G401.6 (cell line): ENCODE data around the gene MEIKIN.
A peak's percentile ranks its signal among the peaks of the same experiment; 100 is the strongest.
"Not testable (repeated sequence)": the region's sequence is repeated elsewhere in the genome, so short reads cannot be mapped to it uniquely, and the experiment has no call there.

Experiments
- FAIRE-seq: peaks from 2 replicates; lab custom pipeline; 2012; peaks lifted over from hg19 to GRCh38; lab: Jason Lieb, UNC

Gene MEIKIN

DNA sequence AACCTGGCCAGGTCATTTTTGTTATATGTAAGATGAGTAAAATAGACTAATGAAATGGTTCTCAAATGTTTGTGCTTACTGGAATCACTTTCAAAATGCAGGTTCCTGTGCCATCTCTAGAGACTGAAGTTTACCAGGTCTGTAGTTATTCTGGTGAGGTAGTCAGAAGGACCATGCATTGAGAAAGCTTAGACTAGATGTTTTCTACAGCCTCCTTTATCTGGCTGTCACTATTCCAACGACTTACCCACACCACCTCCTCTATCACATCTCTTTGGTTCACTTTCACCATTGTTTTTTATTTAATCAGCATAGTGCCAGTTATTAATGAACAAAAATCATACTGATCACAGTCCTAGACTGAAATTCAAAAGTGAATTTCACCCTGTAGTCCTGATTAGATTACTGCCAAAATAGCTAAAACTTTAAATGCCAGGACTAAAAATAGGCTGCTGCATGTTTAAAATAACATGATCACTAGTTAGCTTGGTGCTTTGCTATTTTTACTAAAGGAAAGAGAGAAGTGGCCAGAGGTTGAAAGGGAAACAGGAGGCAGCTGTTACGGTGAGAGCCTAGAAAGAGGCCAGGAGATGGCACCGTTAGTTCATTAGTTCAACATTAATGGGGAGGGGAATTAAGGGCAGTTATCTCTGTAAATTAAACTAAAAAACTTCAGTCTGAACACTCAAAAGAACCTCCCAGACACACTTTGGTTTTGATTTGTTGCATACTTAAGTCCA is 134.8 kb downstream of the MEIKIN start:
- FAIRE-seq, result no peak

DNA sequence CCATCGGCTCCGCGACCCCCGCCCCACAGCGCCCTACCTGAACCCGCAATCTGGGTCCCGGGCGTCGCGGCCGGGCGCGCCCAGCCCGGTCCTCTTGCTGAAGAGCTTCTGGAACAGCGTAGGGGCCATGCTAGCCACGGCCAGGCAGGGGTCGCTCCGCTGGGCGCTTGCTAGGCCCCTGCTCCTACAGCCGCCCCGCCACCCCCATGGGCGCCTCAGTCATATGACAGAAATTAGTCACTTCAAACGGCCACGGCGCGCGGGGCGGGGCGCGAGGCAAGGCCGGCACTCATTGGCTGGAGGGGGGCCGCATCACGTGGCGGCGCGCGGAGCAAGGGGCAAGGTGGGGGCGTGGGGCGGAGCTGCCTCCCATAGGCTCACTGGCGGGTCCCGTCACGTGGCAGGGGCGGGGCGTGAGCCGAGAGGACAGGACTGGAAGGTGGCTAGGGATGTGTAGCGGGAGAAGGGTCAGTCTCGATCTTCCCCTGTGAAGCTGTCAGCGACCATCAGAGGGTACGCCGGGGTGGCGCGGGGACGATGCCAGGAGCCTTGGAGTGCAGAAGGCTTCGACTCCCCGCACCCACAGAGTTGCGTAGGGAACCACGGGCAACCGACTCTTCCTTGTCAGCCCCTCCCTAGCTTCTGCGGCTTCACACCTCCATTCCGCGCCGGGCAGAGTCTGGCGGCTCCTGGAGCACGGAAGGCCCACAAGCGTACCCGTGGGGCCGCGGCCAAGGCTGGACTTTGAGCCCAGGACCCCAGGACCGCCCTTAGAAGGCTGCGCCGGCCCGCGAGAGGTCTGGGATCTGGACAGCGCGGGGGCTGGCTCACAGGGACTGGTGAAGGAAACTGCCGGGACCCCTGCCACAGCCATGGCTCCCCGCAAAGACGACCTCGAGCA is 148.4 kb downstream of the MEIKIN start, which contains the start of gene FNIP1:
FNIP1 (minus strand) TSS at position 225 of the 901 bp plus-strand sequence; CDS start at position 129, 96 bp downstream.
- peak; percentile 91 for FAIRE-seq

DNA sequence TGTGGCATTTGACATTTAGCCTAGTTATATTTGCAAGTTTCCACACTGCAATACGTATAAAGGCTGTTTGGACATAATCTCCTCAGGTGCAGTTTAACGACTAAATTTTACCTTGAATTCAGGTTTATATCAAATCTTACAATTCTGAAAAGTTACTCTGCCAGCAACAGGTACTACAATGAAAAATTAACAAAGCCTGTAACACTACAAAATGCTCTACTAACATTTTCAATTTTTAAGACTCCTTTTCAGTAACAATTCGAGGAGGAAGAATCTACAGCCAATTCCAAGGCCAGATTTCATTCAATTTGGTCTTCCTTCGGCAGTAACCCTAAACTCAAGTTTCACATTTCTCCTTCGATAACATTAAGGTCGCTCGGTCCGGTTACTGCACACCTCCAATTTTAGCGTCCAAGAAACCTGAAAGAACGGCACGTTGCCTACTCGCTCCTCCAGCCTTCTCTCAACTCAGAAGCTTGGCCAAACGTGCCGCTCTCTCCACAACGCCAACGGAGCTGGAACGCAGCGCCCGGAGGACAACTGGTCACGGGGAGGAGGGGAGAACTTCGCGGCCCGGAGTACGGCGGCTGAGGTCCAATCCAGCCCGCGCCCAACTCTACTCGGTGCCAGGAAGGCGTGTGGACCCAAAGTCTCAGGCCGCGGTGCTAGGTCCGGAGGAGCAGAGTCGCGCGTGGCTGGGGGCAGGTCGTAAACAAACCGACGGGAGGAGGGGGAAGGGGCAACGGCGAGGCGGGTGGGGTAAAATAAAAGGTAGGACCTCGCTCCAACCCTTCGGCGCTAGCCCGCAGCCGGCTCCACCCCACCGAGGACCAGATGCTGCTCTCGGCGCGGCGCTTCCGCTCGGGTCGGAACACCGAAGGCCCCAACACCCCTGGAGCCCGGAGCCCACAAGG is 149.3 kb downstream of the MEIKIN start:
- FAIRE-seq, result no peak

DNA sequence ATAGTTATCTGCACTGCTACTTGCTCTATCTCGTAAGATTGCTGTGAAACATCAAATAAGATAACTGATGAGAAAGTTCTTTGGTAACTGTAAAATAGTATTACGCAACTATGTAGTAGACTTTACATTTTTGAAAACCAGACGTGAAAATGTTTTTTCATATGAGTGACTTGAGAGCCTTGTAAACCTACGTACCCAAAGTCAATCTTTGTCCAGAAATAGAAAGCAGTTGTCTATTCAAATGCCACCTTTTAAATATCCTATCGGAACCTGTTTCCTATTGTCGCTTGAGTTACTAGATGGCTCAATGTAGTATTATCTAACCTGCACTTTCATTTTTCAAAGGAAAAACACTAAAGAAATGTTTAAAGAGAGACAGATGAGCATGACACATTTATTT is 150.2 kb downstream of the MEIKIN start:
- FAIRE-seq, result no peak

DNA sequence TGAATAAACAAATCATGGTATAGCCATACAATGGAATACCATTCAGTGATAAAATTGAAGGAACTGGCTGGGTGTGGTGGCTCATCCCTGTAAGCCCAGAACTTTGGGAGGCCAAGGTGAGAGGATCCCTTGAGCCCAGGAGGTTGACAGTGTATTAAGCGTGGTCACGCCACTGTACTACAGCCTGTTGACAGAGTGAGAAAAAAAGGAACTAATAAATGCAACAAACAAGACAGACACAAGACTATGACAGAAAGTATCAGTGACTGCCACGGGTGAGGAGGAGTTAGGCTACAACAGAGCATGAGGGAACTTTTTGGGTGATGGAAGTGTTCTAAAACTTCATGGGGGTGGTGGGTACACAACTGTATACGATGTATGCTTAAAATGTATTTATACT is 150.9 kb downstream of the MEIKIN start:
- no peak for FAIRE-seq

DNA sequence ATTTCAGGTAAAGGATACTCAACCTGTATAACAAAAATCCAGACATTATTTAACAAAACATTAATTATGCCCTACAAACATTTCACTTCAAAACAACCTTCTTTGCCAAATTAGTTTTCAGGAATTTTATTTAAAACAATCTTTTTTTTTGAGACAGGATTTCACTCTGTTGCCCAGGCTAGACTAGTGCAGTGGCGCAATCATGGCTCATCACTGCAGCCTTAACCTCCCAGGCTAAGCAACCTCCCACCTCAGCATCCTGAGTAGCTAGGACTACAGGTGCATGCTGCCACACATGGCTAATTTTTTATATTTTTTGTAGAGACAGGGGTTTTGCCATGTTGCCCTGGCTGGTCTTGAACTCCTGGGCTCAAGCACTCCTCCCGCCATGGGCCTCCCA is 152.6 kb downstream of the MEIKIN start:
- FAIRE-seq, result no peak

DNA sequence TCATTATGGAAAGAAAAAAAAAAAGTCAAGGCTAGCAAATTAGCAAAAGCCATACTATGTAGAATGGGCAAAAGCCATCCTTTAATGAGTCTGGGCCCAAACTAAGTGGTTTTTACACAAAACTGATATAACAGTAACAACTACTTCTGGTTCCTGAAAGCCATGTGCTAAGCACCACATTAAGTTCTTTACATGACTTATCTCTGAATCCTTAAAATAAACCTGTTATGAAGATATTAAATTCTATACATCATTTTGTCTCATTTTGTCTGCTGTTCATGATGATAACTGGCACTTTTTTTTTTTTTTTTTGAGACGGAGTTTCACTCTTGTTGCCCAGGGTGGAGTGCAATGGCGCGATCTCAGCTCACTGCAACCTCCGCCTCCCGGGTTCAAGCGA is 153.6 kb downstream of the MEIKIN start:
- no peak for FAIRE-seq

DNA sequence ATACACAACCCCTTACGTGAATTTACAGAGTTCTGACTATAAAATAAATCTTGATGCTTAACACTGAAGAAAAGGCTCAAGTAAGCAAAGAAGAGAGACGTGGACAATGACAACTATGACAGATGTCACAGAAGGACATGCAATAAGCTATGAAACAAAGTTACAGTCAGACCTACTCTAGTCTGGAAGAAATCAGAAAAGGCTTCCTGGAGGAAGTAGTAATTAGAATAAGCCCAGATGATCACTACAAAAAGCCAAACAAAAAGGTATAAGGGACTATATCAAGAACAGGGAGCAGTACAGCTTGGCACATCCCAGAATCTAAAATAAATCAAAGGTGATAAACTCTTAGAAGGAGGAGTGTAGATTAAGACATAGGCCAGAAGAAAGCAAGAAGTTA is 154.9 kb downstream of the MEIKIN start:
- FAIRE-seq, result no peak

DNA sequence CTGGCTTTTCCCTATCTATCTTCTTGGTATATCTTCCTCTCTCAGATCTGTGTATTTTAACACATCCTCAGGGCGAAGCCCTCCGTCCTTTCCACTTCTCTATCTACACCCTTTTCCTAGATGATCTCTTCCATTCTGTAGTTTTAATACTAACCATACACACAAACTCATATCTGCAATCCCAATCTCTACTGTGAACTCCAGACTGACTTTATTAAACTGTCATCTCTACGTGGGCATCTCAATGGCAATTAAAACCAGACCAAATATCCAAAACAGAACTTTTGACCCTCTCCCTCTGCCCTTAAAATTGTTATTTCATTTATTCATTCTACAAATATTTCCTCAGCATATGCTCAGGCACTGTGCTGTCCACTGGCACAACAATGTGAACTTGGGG is 155.7 kb downstream of the MEIKIN start:
- FAIRE-seq, result no peak

DNA sequence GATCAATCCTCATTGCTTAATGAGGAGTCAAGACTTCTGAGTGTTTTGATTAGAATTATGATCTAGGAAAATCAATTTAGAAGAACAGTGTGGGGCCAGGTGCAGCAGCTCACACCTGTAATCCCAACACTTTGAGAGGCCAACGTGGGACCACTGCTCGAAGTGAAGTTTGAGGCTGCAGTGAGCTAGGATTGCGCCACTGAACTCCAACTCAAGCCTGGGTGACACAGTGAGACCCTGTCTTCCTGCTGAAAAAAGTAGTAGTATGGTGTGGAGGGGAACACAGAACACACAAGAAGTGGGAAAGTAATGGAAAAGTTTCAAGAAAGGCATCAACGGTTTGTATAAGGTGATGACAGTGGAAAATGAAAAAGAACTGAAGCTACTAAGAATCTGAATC is 157.7 kb downstream of the MEIKIN start:
- no peak for FAIRE-seq

DNA sequence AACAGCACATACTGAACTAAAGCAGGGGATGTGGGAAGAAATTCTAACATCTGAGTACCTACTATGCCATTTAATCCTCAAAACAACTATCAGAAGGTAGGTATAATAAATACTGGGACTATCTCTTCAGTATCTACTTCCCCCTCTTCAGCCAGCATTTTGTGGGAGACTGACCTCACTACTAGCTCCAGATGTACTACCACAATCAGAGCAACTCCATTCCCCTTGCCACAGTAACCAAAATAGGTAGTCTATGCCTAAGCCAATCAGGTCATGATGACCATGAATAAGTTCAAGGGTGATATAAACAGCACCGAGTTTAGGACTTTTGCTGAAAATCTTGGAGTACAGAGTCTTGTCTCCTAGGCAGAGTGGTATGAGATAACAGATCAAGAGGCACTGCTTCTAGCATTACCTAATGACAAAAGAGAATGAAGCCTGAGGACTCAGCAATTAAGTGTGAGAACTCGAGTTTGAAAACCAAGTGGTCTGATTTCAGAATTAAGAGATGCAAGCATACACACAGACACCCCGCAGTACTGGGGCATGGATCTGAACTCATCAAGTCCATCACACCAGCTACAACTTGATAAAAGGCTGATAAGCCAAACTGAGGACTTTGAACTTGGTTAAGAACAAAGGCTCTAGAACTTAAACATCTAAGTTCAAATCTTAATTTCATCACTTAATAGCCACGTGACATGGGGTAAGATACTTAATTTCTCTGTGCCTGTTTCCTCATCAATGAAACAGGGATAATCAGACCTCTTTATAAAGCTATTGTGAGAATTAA is 158.4 kb downstream of the MEIKIN start:
- FAIRE-seq, result no peak

DNA sequence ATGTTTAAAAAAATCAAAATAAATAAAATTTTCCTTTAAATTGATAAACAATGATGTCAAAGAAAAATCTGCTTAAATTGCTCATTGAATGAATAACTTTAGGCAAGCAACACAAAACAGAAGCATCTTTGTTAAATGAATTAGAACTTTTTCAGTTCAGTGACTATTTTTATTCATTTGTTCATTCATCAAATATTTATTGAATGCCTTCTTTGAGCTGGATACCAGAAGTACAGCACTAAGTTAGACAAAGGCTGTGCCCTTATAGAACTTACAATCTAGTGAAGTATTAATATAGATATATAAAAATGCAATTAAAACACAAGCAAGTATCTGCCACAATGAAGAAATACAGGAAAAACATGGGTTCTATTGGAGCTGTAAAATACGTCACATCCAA is 159.4 kb downstream of the MEIKIN start:
- peak; percentile 11 for FAIRE-seq

DNA sequence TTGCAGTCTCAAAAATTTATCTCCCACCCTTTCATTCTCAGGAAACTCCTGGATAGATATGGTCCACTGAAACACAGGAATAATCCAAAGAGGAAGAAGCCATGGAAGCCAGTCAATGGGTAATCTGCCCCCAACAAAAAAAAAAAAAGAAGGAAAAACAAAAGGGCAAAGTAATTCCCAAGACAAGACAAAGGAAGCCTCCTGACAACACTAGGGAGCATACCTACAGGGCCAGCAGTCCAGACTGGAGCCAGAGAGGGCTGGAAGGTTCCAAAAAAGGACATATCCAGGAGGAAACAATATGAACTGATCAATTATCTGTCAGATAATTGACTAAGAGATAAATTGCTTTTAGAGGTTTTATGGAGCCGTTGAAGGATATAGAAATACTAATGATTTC is 161.6 kb downstream of the MEIKIN start:
- no peak for FAIRE-seq

DNA sequence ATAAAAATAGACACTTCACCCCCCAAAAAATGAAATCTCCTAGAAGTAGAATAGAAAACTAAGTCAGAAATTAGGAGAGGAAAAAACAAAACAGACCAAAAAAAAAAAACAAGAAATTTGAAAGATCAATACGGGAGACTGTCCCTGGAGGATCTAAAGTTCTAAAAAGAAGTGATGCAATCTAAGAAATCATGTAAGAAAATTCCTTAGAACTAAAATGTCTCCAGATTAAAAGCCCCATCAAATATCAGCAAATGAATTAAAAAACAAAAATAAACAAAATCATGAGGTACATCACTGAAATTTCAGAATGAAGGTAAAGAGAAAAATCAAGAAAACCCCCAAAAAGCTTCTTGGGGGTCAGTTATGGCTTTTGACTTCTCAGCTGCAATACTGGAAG is 162.1 kb downstream of the MEIKIN start:
- FAIRE-seq, result no peak

DNA sequence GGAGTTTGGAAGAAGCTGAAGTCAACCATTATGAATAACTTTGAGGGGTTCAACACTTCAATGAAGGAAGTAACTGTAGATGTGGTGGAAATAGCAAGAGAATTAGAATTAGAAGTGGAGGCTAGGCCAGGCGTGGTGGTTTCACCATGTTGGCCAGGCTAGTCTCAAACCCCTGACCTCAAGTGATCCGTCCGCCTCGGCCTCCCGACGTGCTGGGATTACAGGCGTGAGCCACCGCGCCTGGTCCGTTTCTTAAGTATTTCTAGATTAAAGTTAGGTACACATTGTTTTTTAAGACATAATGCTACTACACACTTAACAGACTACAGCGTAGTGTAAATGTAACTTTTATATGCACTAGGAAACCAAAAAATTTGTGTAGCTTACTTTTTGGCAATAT is 162.7 kb downstream of the MEIKIN start:
- no peak for FAIRE-seq

DNA sequence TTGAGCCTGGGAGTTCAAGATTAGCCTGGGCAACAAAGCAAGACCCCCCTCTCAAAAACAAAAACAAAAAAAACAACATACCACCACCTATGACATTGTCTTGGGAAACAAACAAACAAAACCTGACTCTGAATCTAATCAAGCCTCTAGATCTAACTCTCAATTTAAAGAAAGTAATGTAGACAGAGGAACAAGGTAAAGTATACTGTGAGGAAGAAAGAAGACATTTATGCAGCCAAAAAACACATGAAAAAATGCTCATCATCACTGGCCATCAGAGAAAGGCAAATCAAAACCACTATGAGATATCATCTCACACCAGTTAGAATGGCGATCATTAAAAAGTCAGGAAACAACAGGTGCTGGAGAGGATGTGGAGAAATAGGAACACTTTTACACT is 167.3 kb downstream of the MEIKIN start:
- FAIRE-seq, result not testable (repeated sequence)

DNA sequence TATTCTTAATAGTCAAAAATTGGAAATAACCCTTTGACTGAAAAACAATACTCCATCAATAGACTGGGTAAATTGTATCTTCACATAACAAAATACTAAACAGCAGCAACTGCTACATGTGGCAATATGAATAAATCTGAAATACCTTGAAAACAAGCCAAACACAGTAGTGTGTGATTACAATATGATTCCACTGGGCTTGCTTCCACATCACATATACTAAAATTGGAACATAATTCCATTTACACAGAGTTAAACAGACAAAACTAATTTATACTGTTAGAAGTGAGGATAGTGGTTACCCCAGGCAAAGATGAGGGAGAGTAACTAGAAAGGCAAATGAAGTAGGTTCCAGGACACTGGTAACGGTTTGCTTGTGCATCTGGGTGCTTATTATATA is 169.0 kb downstream of the MEIKIN start:
- no peak for FAIRE-seq

DNA sequence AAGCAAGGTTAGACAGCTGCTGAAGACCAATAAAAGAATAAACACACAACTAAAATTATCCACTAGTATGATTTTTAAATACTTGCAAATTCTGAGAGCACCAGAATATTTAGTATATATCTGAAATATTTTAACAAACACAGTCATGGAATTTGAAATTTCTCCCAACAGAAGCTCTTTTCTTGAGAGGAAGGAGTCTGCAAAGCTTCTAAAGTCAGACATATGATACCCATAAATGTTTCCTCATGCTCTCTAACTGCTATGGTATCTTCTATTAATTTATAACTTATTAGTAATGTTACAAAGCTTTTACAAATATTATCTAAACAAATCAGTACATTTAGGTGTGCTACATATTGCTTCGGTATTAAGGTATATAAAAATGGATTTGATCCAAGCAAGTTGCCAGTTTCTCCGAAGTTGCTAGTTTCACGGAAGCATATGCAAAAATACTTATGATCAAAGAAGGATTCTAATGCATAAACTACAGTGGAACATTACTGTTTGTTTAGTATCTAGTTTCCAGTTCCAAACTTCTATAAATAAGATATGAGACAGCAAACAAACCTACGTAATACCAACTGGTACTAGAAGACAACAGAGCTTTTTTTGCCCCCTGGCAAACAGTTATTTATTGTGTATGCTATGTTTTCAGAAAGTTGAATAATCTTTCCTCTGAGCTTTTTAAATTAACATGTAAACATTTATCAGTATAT is 170.7 kb downstream of the MEIKIN start:
- FAIRE-seq, result no peak

DNA sequence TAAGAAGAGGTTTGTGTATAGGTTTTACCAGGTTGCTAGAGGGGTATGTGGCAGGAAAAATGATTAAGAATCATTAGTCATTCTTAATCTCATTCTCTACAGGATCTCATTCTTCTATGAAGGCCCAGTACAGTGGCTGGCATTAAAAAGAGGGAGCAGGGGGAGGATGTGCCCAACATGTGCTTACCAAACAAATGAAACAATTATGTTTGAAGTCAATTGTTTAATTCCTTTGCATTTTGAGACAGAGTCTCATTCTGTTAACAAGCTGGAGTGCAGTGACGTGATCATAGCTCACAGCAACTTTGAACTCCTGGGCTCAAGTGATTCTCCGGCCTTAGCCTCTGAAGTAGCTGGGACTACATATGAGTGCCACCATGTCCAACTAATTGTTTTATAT is 171.7 kb downstream of the MEIKIN start:
- FAIRE-seq, result no peak

DNA sequence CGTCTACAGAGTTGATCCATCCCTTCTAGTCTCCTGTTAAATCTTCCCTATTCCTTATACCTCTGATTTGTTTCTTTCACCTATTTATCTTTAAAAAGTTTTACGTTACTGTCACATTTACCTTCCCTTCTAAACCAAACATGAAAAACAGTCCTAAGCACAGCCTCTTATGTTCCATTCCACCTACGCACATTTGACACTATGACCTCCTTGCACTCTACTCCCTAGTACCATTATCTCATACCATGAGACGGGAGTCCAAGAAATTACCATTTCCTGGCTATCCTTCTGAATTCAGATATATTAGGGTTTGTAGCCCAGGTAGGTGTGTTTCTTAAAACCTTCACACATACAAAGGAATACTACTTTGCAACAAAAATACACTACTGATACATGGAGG is 173.8 kb downstream of the MEIKIN start:
- FAIRE-seq, result no peak

DNA sequence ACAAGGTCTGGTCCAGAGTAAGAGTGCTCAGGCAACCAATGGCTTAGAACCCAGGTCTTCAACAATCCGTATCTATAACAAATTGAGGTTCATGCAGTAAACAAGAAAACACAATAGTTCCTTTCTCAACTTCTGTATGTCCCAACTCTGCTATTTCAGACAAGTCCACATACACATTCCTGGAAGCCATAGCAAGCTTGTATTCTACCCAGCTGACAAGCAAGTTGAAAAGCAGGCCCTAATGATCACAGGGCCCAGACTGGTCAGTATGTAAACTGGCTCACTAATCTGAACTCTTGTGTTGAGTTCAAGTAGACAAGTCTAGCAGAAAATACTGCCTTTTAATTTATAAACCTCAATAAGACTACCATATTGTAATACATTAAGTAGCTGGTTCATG is 175.5 kb downstream of the MEIKIN start:
- FAIRE-seq, result no peak
